Smooth muscle cell of the pulmonary artery (primary cell): Measurements from ENCODE around the gene ADIPOQ. TPM values are rescaled to one million over a fixed set of nuclear protein-coding genes. Genes with fewer than 3 reads are reported as not detected.

Source experiments
- total RNA-seq: library from RNA; depleted of rRNA; stranded (reverse); fragments of >200 nt; gene quantifications from 2 replicates; pipeline ENCODE4 v1.2.3, GENCODE V29; 2014

Gene ADIPOQ
- not detected in 2 replicates for total RNA-seq

DNA sequence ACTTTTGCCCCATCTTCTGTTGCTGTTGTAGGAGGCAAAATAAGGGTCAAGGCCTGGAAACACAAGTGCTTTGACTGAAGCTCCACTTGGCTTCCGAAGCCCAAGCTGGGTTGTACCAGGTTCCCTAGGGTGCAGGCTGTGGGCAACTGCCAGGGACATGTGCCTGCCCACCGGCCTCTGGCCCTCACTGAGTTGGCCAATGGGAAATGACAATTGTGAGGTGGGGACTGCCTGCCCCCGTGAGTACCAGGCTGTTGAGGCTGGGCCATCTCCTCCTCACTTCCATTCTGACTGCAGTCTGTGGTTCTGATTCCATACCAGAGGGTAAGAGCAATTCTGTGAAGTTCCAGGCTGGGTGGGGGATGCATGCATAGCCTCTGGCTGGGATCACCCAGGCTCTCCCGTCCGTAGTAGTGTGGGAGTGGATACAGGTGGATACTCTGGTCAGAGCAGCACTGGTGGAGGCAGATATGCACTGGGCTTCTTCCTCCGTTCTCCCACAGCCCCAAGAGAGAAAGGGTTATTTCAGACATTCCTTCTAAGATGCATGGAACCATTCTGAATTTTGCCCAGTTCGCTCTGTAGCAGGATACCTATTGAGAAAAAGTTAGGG is at the start of gene ADIPOQ:
ADIPOQ (plus strand) TSS at position 285 of the 613 bp plus-strand sequence. CDS start 10,349 bp downstream, outside the sequence.

DNA sequence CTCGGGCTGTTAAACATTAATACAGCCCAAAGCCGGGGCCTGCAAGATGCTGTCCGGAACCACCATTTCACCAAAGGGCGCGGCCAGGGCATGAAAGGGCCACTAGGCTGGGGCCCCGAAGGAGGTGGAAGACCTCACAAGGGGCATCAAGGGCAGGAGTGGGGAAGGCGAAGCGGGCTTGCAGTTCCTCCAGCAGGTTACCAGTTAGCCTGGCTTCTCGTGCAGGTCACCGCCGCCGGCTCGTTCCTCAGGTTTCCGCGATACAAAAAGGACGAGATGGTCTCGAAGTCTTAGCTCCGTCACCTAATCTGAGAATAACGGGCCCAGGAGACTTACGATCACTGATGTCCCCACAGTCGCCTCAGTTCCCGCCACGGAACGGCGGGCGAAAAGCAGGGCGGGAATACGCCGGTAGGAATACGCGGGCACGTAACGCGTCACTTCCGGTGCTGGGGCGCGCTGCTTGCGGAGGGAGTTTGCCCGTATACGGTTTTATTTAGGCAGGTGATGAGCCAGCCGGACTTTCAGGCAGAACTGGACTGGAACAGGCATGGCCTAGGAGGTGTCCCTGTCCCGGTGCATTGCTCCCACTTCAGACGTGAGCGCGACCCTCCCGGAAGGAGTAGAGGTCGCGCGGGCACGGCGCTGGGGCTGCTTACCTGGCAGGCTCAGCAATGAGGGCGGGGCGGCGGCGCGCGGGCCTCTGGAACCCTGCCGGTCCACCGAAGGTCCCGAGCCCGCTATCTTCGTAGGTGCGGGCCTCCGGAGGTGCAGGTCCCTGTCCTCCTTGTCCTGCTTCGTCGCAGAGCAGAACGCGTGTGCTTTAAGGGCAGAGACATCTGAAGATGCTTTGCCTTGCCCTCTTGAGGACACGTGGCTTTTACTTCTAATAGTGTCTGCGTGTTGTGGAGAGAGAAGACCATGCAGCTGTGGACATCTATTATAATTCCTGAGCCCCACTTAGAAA is 36.1 kb upstream of the ADIPOQ start, which contains the start of gene RFC4:
RFC4 (minus strand) TSS at position 394 of the 967 bp plus-strand sequence. CDS start 1,769 bp downstream, outside the sequence.

Other genes with a start within 250 kb of the ADIPOQ start
- gene AHSG, start 229.7 kb upstream of the ADIPOQ start, total RNA-seq: not detected in 2 replicates
- gene FETUB, start 202.3 kb upstream of the ADIPOQ start, total RNA-seq: not detected in 2 replicates
- not detected in 2 replicates for gene HRG, start 176.7 kb upstream of the ADIPOQ start, total RNA-seq
- gene KNG1, start 125.4 kb upstream of the ADIPOQ start, total RNA-seq: not detected in 2 replicates
- 670 and 759 TPM in 2 replicates for gene EIF4A2, start 59.1 kb upstream of the ADIPOQ start, total RNA-seq
- gene RFC4, start 36.2 kb upstream of the ADIPOQ start, total RNA-seq: 11.1 and 12.6 TPM in 2 replicates
- gene ST6GAL1, start 87.8 kb downstream of the ADIPOQ start, total RNA-seq: 19.7 and 22.6 TPM in 2 replicates